ENCODE results near the gene MKX. TPM values are rescaled to one million over a fixed set of nuclear protein-coding genes. Genes with fewer than 3 reads are reported as not detected.

The MKX gene
- total and polyA plus RNA-seq, 4 donors, result 0.57 to 3.0 (median 2.0) TPM; not detected in 1

GRCh38 chr10:27646194-27646593 is 99.4 kb downstream of the MKX start:
- Histone ChIP-seq H3K27ac (ENCODE audit: low read depth in 1 of 2, low read length in 2 of 2) (no peak overlapping the region), H3K4me3 (ENCODE audit: low read depth in 1 of 3, low read length in 3 of 3) (no peak overlapping the region), H3K36me3 (ENCODE audit: control insufficient read depth in 4 of 4, insufficient read depth in 3 of 4, low read depth in 1 of 4, low read length in 3 of 4) (no peaks in the 10 kb centered on the region), H3K9me3 (ENCODE audit: control insufficient read depth in 4 of 4, low read length in 3 of 4) (no peaks in the 10 kb centered on the region), H3K27me3 (ENCODE audit: control insufficient read depth in 4 of 4, insufficient read depth in 4 of 4, low read length in 3 of 4) (no peaks in the 10 kb centered on the region), H3K4me1 (ENCODE audit: control insufficient read depth in 4 of 4, insufficient read depth in 4 of 4, low read length in 3 of 4) (peaks cover 0 to 2% (median 0%) of the 10 kb centered on the region in 4 donors), H3K9ac (ENCODE audit: low read depth in 1 of 2, low read length in 2 of 2) (no peak overlapping the region)
- no peak for DNase-seq (ENCODE audit: low spot score)
- 87% methylated on average over 4 of the region's 4 CpGs for WGBS
- TF ChIP-seq FOXA2 (IDR thresholded peaks at IDR 0.05) (no peak), HNF4G (IDR thresholded peaks at IDR 0.05) (no peak), TAF1 (conservative IDR thresholded peaks at IDR 0.05) (no peak), ZBTB33 (IDR thresholded peaks at IDR 0.05) (no peak), REST (IDR thresholded peaks at IDR 0.05) (no peak), GABPA (IDR thresholded peaks at IDR 0.05 in 1 of 2, conservative IDR thresholded peaks at IDR 0.05 in 1 of 2) (no peak), YY1 (IDR thresholded peaks at IDR 0.05) (no peak), CTCF (IDR thresholded peaks at IDR 0.05; ENCODE audit: low read depth, low read length, missing input control) (no peak), RXRA (IDR thresholded peaks at IDR 0.05) (no peak), ATF3 (IDR thresholded peaks at IDR 0.05) (no peak), SP1 (IDR thresholded peaks at IDR 0.05) (no peak), MAX (IDR thresholded peaks at IDR 0.05) (no peak)

GRCh38 chr10:27644307-27644939 is 101.2 kb downstream of the MKX start:
- DNase-seq (ENCODE audit: low spot score), result no peak
- 73% methylated on average over 5 of the region's 5 CpGs for WGBS
- Histone ChIP-seq H3K9me3 (ENCODE audit: control insufficient read depth in 4 of 4, low read length in 3 of 4) (no peaks in the 10 kb centered on the region), H3K27me3 (ENCODE audit: control insufficient read depth in 4 of 4, insufficient read depth in 4 of 4, low read length in 3 of 4) (no peaks in the 10 kb centered on the region), H3K4me3 (ENCODE audit: low read depth in 1 of 3, low read length in 3 of 3) (no peak overlapping the region), H3K27ac (ENCODE audit: low read depth in 1 of 2, low read length in 2 of 2) (no peak overlapping the region), H3K4me1 (ENCODE audit: control insufficient read depth in 4 of 4, insufficient read depth in 4 of 4, low read length in 3 of 4) (peaks cover 0 to 2% (median 0%) of the 10 kb centered on the region in 4 donors), H3K36me3 (ENCODE audit: control insufficient read depth in 4 of 4, insufficient read depth in 3 of 4, low read depth in 1 of 4, low read length in 3 of 4) (no peaks in the 10 kb centered on the region), H3K9ac (ENCODE audit: low read depth in 1 of 2, low read length in 2 of 2) (no peak overlapping the region)
- TF ChIP-seq CTCF (IDR thresholded peaks at IDR 0.05; ENCODE audit: low read depth, low read length, missing input control), result no peak
- TF ChIP-seq HNF4A (conservative IDR thresholded peaks at IDR 0.05), result no peak
- TF ChIP-seq EGR1 (IDR thresholded peaks at IDR 0.05; ENCODE audit: low read depth in 2 of 2), result no peak
- no peak for TF ChIP-seq RAD21 (IDR thresholded peaks at IDR 0.05)
- TF ChIP-seq TAF1 (conservative IDR thresholded peaks at IDR 0.05), result no peak
- no peak for TF ChIP-seq FOXA1 (IDR thresholded peaks at IDR 0.05)
- no peak for TF ChIP-seq REST (IDR thresholded peaks at IDR 0.05)
- no peak for TF ChIP-seq GABPA (IDR thresholded peaks at IDR 0.05 in 1 of 2, conservative IDR thresholded peaks at IDR 0.05 in 1 of 2)
- no peak for TF ChIP-seq YY1 (IDR thresholded peaks at IDR 0.05)
- no peak for TF ChIP-seq NR2F2 (IDR thresholded peaks at IDR 0.05)
- no peak for TF ChIP-seq MAX (IDR thresholded peaks at IDR 0.05)

Measured in liver (tissue), 9 donors.